ENCODE results near the gene RILPL2. TPM values are rescaled to one million over a fixed set of nuclear protein-coding genes. Genes with fewer than 3 reads are reported as not detected.
"Not testable (repeated sequence)": the region's sequence is repeated elsewhere in the genome, so short reads cannot be mapped to it uniquely, and the experiment has no call there.

Gene RILPL2
- total RNA-seq, 2 experiments from 2014 or later, result 6.3 to 11.3 TPM

GRCh38 chr12:123382684-123383083, 53.8 kb downstream of the RILPL2 start:
- DNase-seq, result no peak
- H3K36me3 Mint-ChIP-seq, result no peaks in the 10 kb centered on the region
- no peaks in the 10 kb centered on the region for H3K27me3 Mint-ChIP-seq
- peak overlapping the region; percentile 35 for H3K27ac Mint-ChIP-seq
- H3K9me3 Mint-ChIP-seq (ENCODE audit: low read depth), result no peaks in the 10 kb centered on the region
- CTCF ChIA-PET, result interaction anchor here (1.4 to 2.8 kb wide), 4 partner anchors 17 to 45 kb away, joined by 3 to 26 read pairs (median 6); partner anchors contain the start of gene SBNO1
- ATAC-seq, result no peak
- H3K4me1 Mint-ChIP-seq, result peaks cover 19% of the 10 kb centered on the region
- H3K4me3 Mint-ChIP-seq, result peak overlapping the region; percentile 29

DNA sequence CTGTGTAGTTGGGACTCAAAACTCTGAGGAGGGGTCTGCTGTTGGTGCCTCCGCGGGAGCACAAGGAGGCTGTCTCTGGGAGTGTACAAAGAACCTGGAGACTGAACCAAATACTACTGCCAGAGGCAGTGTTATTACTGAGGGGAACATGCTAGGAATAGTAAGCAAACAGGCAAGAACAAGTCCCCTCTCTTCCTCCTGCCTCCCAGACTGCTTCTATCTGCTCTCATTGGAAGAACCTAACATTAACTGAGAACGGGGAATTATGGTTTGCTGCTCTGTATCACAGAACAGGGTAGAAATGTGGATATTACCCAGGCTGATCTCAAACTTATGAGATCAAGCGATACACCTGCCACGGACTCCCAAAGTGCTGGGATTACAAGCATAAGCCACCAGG, 57.1 kb downstream of the RILPL2 start:
- no peaks in the 10 kb centered on the region for H3K27me3 Mint-ChIP-seq
- H3K27ac Mint-ChIP-seq, result no peak overlapping the region
- H3K4me1 Mint-ChIP-seq, result peaks cover 6% of the 10 kb centered on the region
- DNase-seq (no peak), ATAC-seq (no peak)
- CTCF ChIA-PET, result interaction anchor here (0.6 to 1.3 kb wide), 2 partner anchors 13 to 14 kb away, joined by 3 to 4 read pairs; no protein-coding TSS in a partner anchor
- H3K9me3 Mint-ChIP-seq (ENCODE audit: low read depth), result no peaks in the 10 kb centered on the region
- no peaks in the 10 kb centered on the region for H3K36me3 Mint-ChIP-seq
- H3K4me3 Mint-ChIP-seq, result no peak overlapping the region

GRCh38 chr12:123372415-123372814, 64.1 kb downstream of the RILPL2 start:
- H3K4me3 Mint-ChIP-seq; H3K9me3 Mint-ChIP-seq (ENCODE audit: low read depth); H3K27me3 Mint-ChIP-seq; H3K36me3 Mint-ChIP-seq; H3K4me1 Mint-ChIP-seq; H3K27ac Mint-ChIP-seq; ATAC-seq; CTCF ChIA-PET; DNase-seq: not testable (repeated sequence)

DNA sequence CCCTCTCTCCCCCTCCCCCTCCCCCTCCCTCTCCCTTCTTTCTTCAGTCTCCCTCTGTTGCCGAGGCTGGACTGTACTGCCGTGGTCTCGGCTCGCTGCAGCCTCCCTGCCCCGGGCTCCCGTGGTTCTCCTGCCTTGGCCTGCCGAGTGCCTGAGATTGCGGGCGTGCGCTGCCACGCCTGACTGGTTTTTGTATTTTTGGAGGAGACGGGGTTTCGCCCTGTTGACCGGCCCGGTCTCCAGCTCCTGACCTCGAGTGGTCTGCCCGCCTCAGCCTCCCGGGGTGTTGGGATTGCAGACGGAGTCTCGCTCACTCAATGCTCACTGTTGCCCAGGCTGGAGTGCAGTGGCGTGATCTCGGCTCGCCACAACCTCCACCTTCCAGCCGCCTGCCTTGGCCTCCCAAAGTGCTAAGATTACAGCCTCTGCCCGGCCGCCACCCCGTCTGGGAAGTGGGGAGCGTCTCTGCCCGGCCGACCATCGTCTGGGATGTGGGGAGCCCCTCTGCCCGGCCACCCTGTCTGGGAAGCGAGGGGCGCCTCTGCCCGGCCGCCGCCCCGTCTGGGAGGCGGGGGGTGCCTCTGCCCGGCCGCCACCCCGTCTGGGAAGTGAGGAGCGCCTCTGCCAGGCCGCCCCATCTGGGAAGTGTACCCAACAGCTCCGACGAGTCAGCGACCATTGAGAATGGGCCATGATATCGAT, 64.7 kb downstream of the RILPL2 start:
- H3K4me1 Mint-ChIP-seq; H3K27ac Mint-ChIP-seq; H3K4me3 Mint-ChIP-seq; ATAC-seq; H3K9me3 Mint-ChIP-seq (ENCODE audit: low read depth); H3K27me3 Mint-ChIP-seq; DNase-seq; H3K36me3 Mint-ChIP-seq: not testable (repeated sequence)
- CTCF ChIA-PET, result interaction anchor here (0.8 kb wide), 1 partner anchor 12 kb away, joined by 3 read pairs; the partner anchor contains the start of gene KMT5A

GRCh38 chr12:123369229-123369628, 67.3 kb downstream of the RILPL2 start:
- no peaks in the 10 kb centered on the region for H3K9me3 Mint-ChIP-seq (ENCODE audit: low read depth)
- no peak overlapping the region for H3K27ac Mint-ChIP-seq
- no peak overlapping the region for H3K4me3 Mint-ChIP-seq
- CTCF ChIA-PET, result no interaction called here
- H3K36me3 Mint-ChIP-seq, result no peaks in the 10 kb centered on the region
- no peak for DNase-seq
- H3K4me1 Mint-ChIP-seq, result peaks cover 3% of the 10 kb centered on the region
- no peak for ATAC-seq
- no peaks in the 10 kb centered on the region for H3K27me3 Mint-ChIP-seq

GRCh38 chr12:123368431-123368830, 68.1 kb downstream of the RILPL2 start:
- CTCF ChIA-PET, result not testable (repeated sequence)

GRCh38 chr12:123367511-123367910, 69.0 kb downstream of the RILPL2 start:
- Mint-ChIP-seq H3K27me3 (no peaks in the 10 kb centered on the region), H3K27ac (no peak overlapping the region), H3K36me3 (no peaks in the 10 kb centered on the region), H3K4me3 (no peak overlapping the region), H3K9me3 (ENCODE audit: low read depth) (no peaks in the 10 kb centered on the region), H3K4me1 (peaks cover 12% of the 10 kb centered on the region)
- CTCF ChIA-PET, result interaction anchor here (1.4 kb wide), 1 partner anchor 17 kb away, joined by 5 read pairs; the partner anchor contains the start of gene KMT5A
- no peak for DNase-seq
- ATAC-seq, result no peak

More at GRCh38 chr12:123368431-123368830, 68.1 kb downstream of the RILPL2 start:
- not testable (repeated sequence) for DNase-seq; H3K4me3 Mint-ChIP-seq; H3K27me3 Mint-ChIP-seq; H3K9me3 Mint-ChIP-seq (ENCODE audit: low read depth); H3K27ac Mint-ChIP-seq; H3K36me3 Mint-ChIP-seq; ATAC-seq; H3K4me1 Mint-ChIP-seq

Other genes starting within 250 kb of the RILPL2 start
- gene MPHOSPH9, start 203.5 kb downstream of the RILPL2 start, total RNA-seq, result 100 to 1,000 TPM; 129 to 186 TPM
- 10 to 100 TPM; 29.5 to 31.7 TPM for gene MTRFR, start 203.2 kb downstream of the RILPL2 start, total RNA-seq
- 10 to 100 TPM; 30.5 to 48.5 TPM for gene CDK2AP1, start 164.8 kb downstream of the RILPL2 start, total RNA-seq
- 10 to 100 TPM; 35.7 to 45.3 TPM for gene SBNO1, start 71.8 kb downstream of the RILPL2 start, total RNA-seq
- gene KMT5A, start 52.6 kb downstream of the RILPL2 start, total RNA-seq, result 10 to 100 TPM; 76.3 to 79.3 TPM
- 10 to 100 TPM; 31.0 to 32.1 TPM for gene SNRNP35, start 21.5 kb upstream of the RILPL2 start, total RNA-seq
- 1 to 10 TPM; 1.5 TPM for gene RILPL1, start 97.0 kb upstream of the RILPL2 start, total RNA-seq
- gene TMED2, start 147.9 kb upstream of the RILPL2 start, total RNA-seq, result 100 to 1,000 TPM; 132 to 172 TPM
- 10 to 100 TPM; 46.8 to 51.0 TPM for gene DDX55, start 165.4 kb upstream of the RILPL2 start, total RNA-seq
- gene EIF2B1, start 197.0 kb upstream of the RILPL2 start, total RNA-seq, result 10 to 100 TPM; 60.3 to 76.4 TPM
- 10 to 100 TPM; 46.1 to 49.6 TPM for gene GTF2H3, start 197.1 kb upstream of the RILPL2 start, total RNA-seq
- gene TCTN2, start 234.4 kb upstream of the RILPL2 start, total RNA-seq, result 1 to 10 TPM; 2.6 to 2.9 TPM